H1 (cell line): ENCODE data around the gene ALG6. TPM values are rescaled to one million over a fixed set of nuclear protein-coding genes. Genes with fewer than 3 reads are reported as not detected.

Experiments
- CTCF ChIA-PET: fragments of 300-600 bp; sonication (Branson Sonifier 250); formaldehyde crosslinking; loops from one replicate; lab custom pipeline; 2021; ENCODE audit not compliant: partially characterized antibody; lab: Charles Lee
- POLR2A ChIA-PET: fragments of 300-600 bp; sonication (Branson Sonifier 250); formaldehyde crosslinking; loops from one replicate; lab custom pipeline; 2021; ENCODE audit warnings: inconsistent platforms; ENCODE audit not compliant: partially characterized antibody; lab: Charles Lee
- DNase-seq, 2 experiments: peaks; one replicate each; pipeline versions ENCODE4 v3.0.0 to v3.0.0-alpha.2; 2010 to 2022; ENCODE audit warnings: low spot score in 2 of 2, low read depth in 1 of 2, mixed read lengths in 1 of 2
- FAIRE-seq: peaks from 2 replicates; lab custom pipeline; 2011; peaks lifted over from hg19 to GRCh38; lab: Jason Lieb, UNC
- H2AFZ ChIP-seq: 2 replicates; pipeline ENCODE4 v1.8.1; 2012; ENCODE audit warnings: low read length, inconsistent platforms
- H2AK5ac ChIP-seq: 2 replicates; pipeline ENCODE4 v1.6.1; 2013; ENCODE audit warnings: low read depth, low read length
- H2BK120ac ChIP-seq: replicated peaks from 2 replicates; pipeline ENCODE3; 2013; ENCODE audit warnings: low read depth, low read length, inconsistent platforms
- H2BK12ac ChIP-seq: 2 replicates; pipeline ENCODE4 v1.6.1; 2013; ENCODE audit warnings: low read depth, low read length
- H2BK15ac ChIP-seq: 2 replicates; pipeline ENCODE4 v1.6.1; 2013; ENCODE audit warnings: low read length
- H2BK20ac ChIP-seq: 2 replicates; pipeline ENCODE4 v1.6.1; 2013; ENCODE audit warnings: low read length
- H2BK5ac ChIP-seq: 2 replicates; pipeline ENCODE4 v1.6.1; 2013; ENCODE audit warnings: low read depth, low read length
- H3K14ac ChIP-seq: 2 replicates; pipeline ENCODE4 v1.6.1; 2013; ENCODE audit warnings: inconsistent platforms; ENCODE audit not compliant: insufficient read length
- H3K18ac ChIP-seq: 2 replicates; pipeline ENCODE4 v1.6.1; 2013; ENCODE audit warnings: low read length; ENCODE audit errors: extremely low read depth
- H3K23ac ChIP-seq: 2 replicates; pipeline ENCODE4 v1.6.1; 2013; ENCODE audit warnings: inconsistent platforms; ENCODE audit not compliant: insufficient read length
- H3K23me2 ChIP-seq: 2 replicates; pipeline ENCODE4 v1.6.1; 2013; ENCODE audit warnings: low read depth, low read length
- H3K27ac ChIP-seq: 2 replicates; pipeline ENCODE4 v1.6.1; 2011; ENCODE audit warnings: low read depth, low read length, inconsistent platforms
- H3K27me3 ChIP-seq, 4 experiments: replicated peaks in 1 of 4; 1 replicate in 1 of 4; 2 replicates in 3 of 4; pipeline versions ENCODE4 v1.6.1 to v1.8.1; 2011 to 2013; ENCODE audit warnings: low read length in 3 of 4, mild to moderate bottlenecking in 3 of 4, inconsistent platforms in 2 of 4, mixed read lengths in 2 of 4, moderate library complexity in 1 of 4; ENCODE audit not compliant: control insufficient read depth in 3 of 4, insufficient read depth in 3 of 4; ENCODE audit errors: extremely low read depth in 1 of 4
- H3K36me3 ChIP-seq, 4 experiments: 2 replicates each; pipeline versions ENCODE4 v1.6.1 to v1.8.1; 2011 to 2013; ENCODE audit warnings: mild to moderate bottlenecking in 4 of 4, low read length in 3 of 4, moderate library complexity in 2 of 4, control low read depth in 1 of 4, inconsistent platforms in 1 of 4; ENCODE audit not compliant: insufficient read depth in 4 of 4, control insufficient read depth in 2 of 4
- H3K4ac ChIP-seq: replicated peaks from 2 replicates; pipeline ENCODE3; 2013; ENCODE audit warnings: low read length, low read depth, mixed read lengths, inconsistent platforms; ENCODE audit not compliant: insufficient read length
- H3K4me1 ChIP-seq, 4 experiments: replicated peaks in 1 of 4; 1 replicate in 1 of 4; 2 replicates in 3 of 4; pipeline versions ENCODE4 v1.6.1 to v1.8.1; 2011 to 2013; ENCODE audit warnings: low read length in 3 of 4, inconsistent platforms in 2 of 4, mixed read lengths in 1 of 4; ENCODE audit not compliant: insufficient read depth in 4 of 4, control insufficient read depth in 3 of 4
- H3K4me2 ChIP-seq, 2 experiments: 2 replicates each; pipeline versions ENCODE4 v1.6.1 to v1.8.1; 2011 to 2013; ENCODE audit warnings: low read depth in 2 of 2, low read length in 2 of 2, control low read depth in 1 of 2, inconsistent platforms in 1 of 2, mild to moderate bottlenecking in 1 of 2; ENCODE audit not compliant: insufficient read depth in 1 of 2
- H3K4me3 ChIP-seq, 4 experiments: fragments of 200-600, 300-600 bp in 1 of 4; sonication (generic), shearing (Covaris generic), sonication (Bioruptor Twin) in 1 of 4; 2 replicates each; pipeline versions ENCODE4 v1.5.1 to v1.8.1; 2011 to 2016; ENCODE audit warnings: low read length in 4 of 4, low read depth in 3 of 4, control low read depth in 2 of 4, inconsistent platforms in 2 of 4, mild to moderate bottlenecking in 2 of 4, mixed read lengths in 1 of 4, moderate library complexity in 1 of 4; ENCODE audit not compliant: insufficient read depth in 2 of 4; ENCODE audit errors: extremely low read depth in 1 of 4
- H3K56ac ChIP-seq: replicated peaks from 2 replicates; pipeline ENCODE3; 2013; ENCODE audit warnings: low read depth, mild to moderate bottlenecking, mixed read lengths, low read length, inconsistent platforms; ENCODE audit not compliant: insufficient read length
- H3K79me1 ChIP-seq: 2 replicates; pipeline ENCODE4 v1.6.1; 2013; ENCODE audit warnings: low read depth, low read length, control low read depth
- H3K79me2 ChIP-seq, 2 experiments: 2 replicates each; pipeline versions ENCODE4 v1.6.1 to v1.8.1; 2012 to 2013; ENCODE audit warnings: low read length in 2 of 2, mild to moderate bottlenecking in 2 of 2, inconsistent platforms in 1 of 2; ENCODE audit not compliant: insufficient read depth in 2 of 2, control insufficient read depth in 1 of 2
- H3K9ac ChIP-seq, 4 experiments: replicated peaks in 1 of 4; 1 replicate in 1 of 4; 2 replicates in 3 of 4; pipeline versions ENCODE4 v1.6.1 to v1.8.1; 2011 to 2013; ENCODE audit warnings: low read depth in 3 of 4, low read length in 3 of 4, control low read depth in 2 of 4, mild to moderate bottlenecking in 2 of 4, moderate library complexity in 2 of 4, inconsistent platforms in 1 of 4; ENCODE audit errors: extremely low read depth in 1 of 4
- H3K9me3 ChIP-seq, 2 experiments: 2 replicates each; pipeline versions ENCODE4 v1.6.1 to v1.8.1; 2012 to 2013; ENCODE audit warnings: mild to moderate bottlenecking in 2 of 2, moderate library complexity in 2 of 2, control low read depth in 1 of 2, inconsistent platforms in 1 of 2, low read depth in 1 of 2, low read length in 1 of 2, mixed read lengths in 1 of 2; ENCODE audit not compliant: insufficient read depth in 2 of 2
- H4K20me1 ChIP-seq, 2 experiments: replicated peaks in 1 of 2; 2 replicates each; pipeline versions ENCODE3 to v1.8.1; 2011 to 2013; ENCODE audit warnings: inconsistent platforms in 2 of 2, low read length in 2 of 2, mild to moderate bottlenecking in 1 of 2; ENCODE audit not compliant: insufficient read depth in 2 of 2, control insufficient read depth in 1 of 2
- H4K5ac ChIP-seq: 2 replicates; pipeline ENCODE4 v1.6.1; 2013; ENCODE audit warnings: low read length, low read depth, mixed read lengths, inconsistent platforms; ENCODE audit not compliant: insufficient read length
- H4K8ac ChIP-seq: 2 replicates; pipeline ENCODE4 v1.8.0; 2013; ENCODE audit warnings: mild to moderate bottlenecking, moderate library complexity, low read length, inconsistent platforms; ENCODE audit not compliant: insufficient read depth; ENCODE audit errors: extremely low read depth
- H4K91ac ChIP-seq: replicated peaks from 2 replicates; pipeline ENCODE3; 2013; ENCODE audit warnings: low read length, mixed read lengths, inconsistent platforms; ENCODE audit not compliant: insufficient read length
- CHD2 ChIP-seq: IDR thresholded peaks from 2 replicates; pipeline ENCODE4 v1.6.1; 2012; ENCODE audit warnings: low read length, improper control_type of control experiment
- CREB1 ChIP-seq: IDR thresholded peaks from 2 replicates; pipeline ENCODE4 v1.6.1; 2012; ENCODE audit warnings: inconsistent platforms
- E2F6 ChIP-seq: IDR thresholded peaks from 2 replicates; pipeline ENCODE4 v1.6.1; 2012; ENCODE audit warnings: inconsistent platforms
- EGR1 ChIP-seq: IDR thresholded peaks from 2 replicates; pipeline ENCODE4 v1.6.1; 2011; ENCODE audit warnings: low read depth, low read length, borderline replicate concordance
- EP300 ChIP-seq, 2 experiments: IDR thresholded peaks; 1 replicate in 1 of 2; 2 replicates in 1 of 2; pipeline ENCODE4 v1.6.1; 2011 to 2012; ENCODE audit warnings: low read depth in 2 of 2, low read length in 2 of 2, mild to moderate bottlenecking in 2 of 2, borderline replicate concordance in 1 of 2, inconsistent platforms in 1 of 2, moderate library complexity in 1 of 2
- FOSL1 ChIP-seq: IDR thresholded peaks from 2 replicates; pipeline ENCODE4 v1.6.1; 2011; ENCODE audit warnings: mild to moderate bottlenecking, low read depth, low read length, moderate library complexity; ENCODE audit not compliant: insufficient read depth
- NRF1 ChIP-seq: IDR thresholded peaks from 2 replicates; pipeline ENCODE4 v1.6.1; 2011; ENCODE audit warnings: mild to moderate bottlenecking, low read depth, low read length, improper control_type of control experiment
- PHF8 ChIP-seq: fragments of 200-600 bp; sonication (generic); conservative IDR thresholded peaks from 2 replicates; pipeline ENCODE4 v1.7.1; 2012; ENCODE audit warnings: low read depth, mild to moderate bottlenecking, inconsistent platforms, low read length, moderate library complexity
- POLR2A ChIP-seq, 2 experiments: IDR thresholded peaks; 1 replicate in 1 of 2; 2 replicates in 1 of 2; pipeline ENCODE4 v1.6.1; 2011; ENCODE audit warnings: low read depth in 2 of 2, low read length in 2 of 2, mild to moderate bottlenecking in 2 of 2; ENCODE audit errors: control extremely low read depth in 1 of 2
- POU5F1 ChIP-seq: IDR thresholded peaks from 2 replicates; pipeline ENCODE4 v1.6.1; 2011; ENCODE audit warnings: low read depth, mild to moderate bottlenecking, low read length, moderate library complexity
- RAD21 ChIP-seq, 2 experiments: IDR thresholded peaks in 1 of 2; conservative IDR thresholded peaks in 1 of 2; 2 replicates each; pipeline ENCODE4 v1.6.1; 2011; ENCODE audit warnings: low read depth in 2 of 2, low read length in 2 of 2, improper control_type of control experiment in 1 of 2, inconsistent platforms in 1 of 2, mild to moderate bottlenecking in 1 of 2, moderate library complexity in 1 of 2
- polyA plus RNA-seq, 7 experiments: library from polyadenylated mRNA; depleted of rRNA in 3 of 7; stranded (reverse) in 5 of 7; unstranded in 2 of 7; fragments of >200 nt in 5 of 7; fragments of 200-250 nt in 2 of 7; gene quantifications; 1 replicate in 5 of 7; 2 replicates in 1 of 7; 4 replicates in 1 of 7; pipeline versions ENCODE4 v1.2.1 to v1.2.3, GENCODE V29; 2011 to 2013; ENCODE audit warnings: missing spikeins in 2 of 7, mixed read lengths in 2 of 7
- total RNA-seq: library from RNA; stranded (reverse); fragmentation: NEBNext Ultra II Directional; extraction: Animal tissue kit (Norgen Biotek cat#: 25700); gene quantifications from 2 replicates; pipeline ENCODE4 v1.2.1, GENCODE V29; 2021
- TF ChIP-seq, protein P1 (sequence below), 3 experiments: IDR thresholded peaks; 1 replicate in 2 of 3; 2 replicates in 1 of 3; pipeline versions ENCODE4 v1.5.1 to v1.6.1; 2011; ENCODE audit warnings: low read length in 3 of 3, mild to moderate bottlenecking in 3 of 3, inconsistent platforms in 2 of 3, low read depth in 1 of 3, moderate library complexity in 1 of 3; ENCODE audit not compliant: insufficient read depth in 1 of 3; ENCODE audit errors: control extremely low read depth in 1 of 3

The ALG6 gene
- total and polyA plus RNA-seq, 2 of the 8 experiments (the other 6 are each of a cell fraction or from before 2014, with no cell fraction given): 17.8 to 26.8 TPM

- H4K5ac ChIP-seq: no peak overlapping the region
- no peak overlapping the region for H3K18ac ChIP-seq
- H2BK120ac ChIP-seq: no peak overlapping the region
- H3K4me2 ChIP-seq: no peak overlapping the region
- H3K4me3 ChIP-seq: no peak overlapping the region
- no peak overlapping the region for H3K14ac ChIP-seq
- H3K79me2 ChIP-seq: no peaks in the 10 kb centered on the region
- no peaks in the 10 kb centered on the region for H3K23me2 ChIP-seq
- no peaks in the 10 kb centered on the region; a peak in 1 of 4 replicates for H3K9me3 ChIP-seq
- no peak overlapping the region for H3K27ac ChIP-seq
- no peaks in the 10 kb centered on the region for H4K20me1 ChIP-seq
- H3K9ac ChIP-seq: no peak overlapping the region
- H2BK15ac ChIP-seq: no peak overlapping the region
- no peak overlapping the region for H3K56ac ChIP-seq
- no peak overlapping the region for H2BK12ac ChIP-seq
- no peak overlapping the region for H2BK5ac ChIP-seq
- H2AK5ac ChIP-seq: no peak overlapping the region
- no peaks in the 10 kb centered on the region for H3K27me3 ChIP-seq
- no peak overlapping the region for H2AFZ ChIP-seq
- H4K8ac ChIP-seq: no peak overlapping the region
- no peaks in the 10 kb centered on the region; a peak in 1 of 8 replicates for H3K36me3 ChIP-seq
- no peaks in the 10 kb centered on the region for H3K79me1 ChIP-seq
- H3K23ac ChIP-seq: no peak overlapping the region
- no peak overlapping the region for H4K91ac ChIP-seq
- no peaks in the 10 kb centered on the region; a peak in 1 of 7 replicates for H3K4me1 ChIP-seq
- FAIRE-seq (no peak), DNase-seq (no peak)
- POLR2A ChIA-PET: interaction anchor here (1.4 kb wide), 1 partner anchor 18 kb away, joined by 3 read pairs; no protein-coding TSS in a partner anchor
- no peak overlapping the region for H2BK20ac ChIP-seq
- CTCF ChIA-PET: interaction anchor here (0.6 to 1.0 kb wide), 2 partner anchors 88 to 292 kb away, joined by 3 to 5 read pairs; no protein-coding TSS in a partner anchor
- H3K4ac ChIP-seq: no peak overlapping the region
- TF ChIP-seq POLR2A (IDR thresholded peaks at IDR 0.05; ENCODE audit: control extremely low read depth in 1 of 2, low read depth in 2 of 2, low read length in 2 of 2) (no peak), PHF8 (no peak), EP300 (IDR thresholded peaks at IDR 0.05; ENCODE audit: borderline replicate concordance in 1 of 2, low read depth in 2 of 2, low read length in 2 of 2) (no peak), EGR1 (no peak), CHD2 (no peak), RAD21 (IDR thresholded peaks at IDR 0.05 in 1 of 2, conservative IDR thresholded peaks at IDR 0.05 in 1 of 2; ENCODE audit: low read depth in 2 of 2, low read length in 2 of 2) (no peak), NRF1 (no peak), POU5F1 (no peak), CREB1 (no peak), FOSL1 (no peak), E2F6 (no peak)
- TF ChIP-seq, protein P1, sequence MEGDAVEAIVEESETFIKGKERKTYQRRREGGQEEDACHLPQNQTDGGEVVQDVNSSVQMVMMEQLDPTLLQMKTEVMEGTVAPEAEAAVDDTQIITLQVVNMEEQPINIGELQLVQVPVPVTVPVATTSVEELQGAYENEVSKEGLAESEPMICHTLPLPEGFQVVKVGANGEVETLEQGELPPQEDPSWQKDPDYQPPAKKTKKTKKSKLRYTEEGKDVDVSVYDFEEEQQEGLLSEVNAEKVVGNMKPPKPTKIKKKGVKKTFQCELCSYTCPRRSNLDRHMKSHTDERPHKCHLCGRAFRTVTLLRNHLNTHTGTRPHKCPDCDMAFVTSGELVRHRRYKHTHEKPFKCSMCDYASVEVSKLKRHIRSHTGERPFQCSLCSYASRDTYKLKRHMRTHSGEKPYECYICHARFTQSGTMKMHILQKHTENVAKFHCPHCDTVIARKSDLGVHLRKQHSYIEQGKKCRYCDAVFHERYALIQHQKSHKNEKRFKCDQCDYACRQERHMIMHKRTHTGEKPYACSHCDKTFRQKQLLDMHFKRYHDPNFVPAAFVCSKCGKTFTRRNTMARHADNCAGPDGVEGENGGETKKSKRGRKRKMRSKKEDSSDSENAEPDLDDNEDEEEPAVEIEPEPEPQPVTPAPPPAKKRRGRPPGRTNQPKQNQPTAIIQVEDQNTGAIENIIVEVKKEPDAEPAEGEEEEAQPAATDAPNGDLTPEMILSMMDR (IDR thresholded peaks at IDR 0.05; ENCODE audit: control extremely low read depth in 1 of 3, insufficient read depth in 1 of 3, low read depth in 1 of 3, low read length in 3 of 3): no peak
These were observed 50.7 kb downstream of the ALG6 start for GRCh38 chr1:63418101-63418500.
